Daoy (cell line): ENCODE data around the gene TNP2. TPM values are rescaled to one million over a fixed set of nuclear protein-coding genes. Genes with fewer than 3 reads are reported as not detected.

Experiments used
- DNase-seq: peaks from one replicate; pipeline ENCODE4 v3.0.0-alpha.2; 2015; ENCODE audit warnings: low read depth
- total RNA-seq: library from RNA; depleted of rRNA; stranded (reverse); fragments of >200 nt; shearing (Covaris generic); gene quantifications from 2 replicates; pipeline ENCODE4 v1.2.3, GENCODE V29; 2014

The TNP2 gene
- total RNA-seq, 1 experiment from 2014 or later = not detected

DNA sequence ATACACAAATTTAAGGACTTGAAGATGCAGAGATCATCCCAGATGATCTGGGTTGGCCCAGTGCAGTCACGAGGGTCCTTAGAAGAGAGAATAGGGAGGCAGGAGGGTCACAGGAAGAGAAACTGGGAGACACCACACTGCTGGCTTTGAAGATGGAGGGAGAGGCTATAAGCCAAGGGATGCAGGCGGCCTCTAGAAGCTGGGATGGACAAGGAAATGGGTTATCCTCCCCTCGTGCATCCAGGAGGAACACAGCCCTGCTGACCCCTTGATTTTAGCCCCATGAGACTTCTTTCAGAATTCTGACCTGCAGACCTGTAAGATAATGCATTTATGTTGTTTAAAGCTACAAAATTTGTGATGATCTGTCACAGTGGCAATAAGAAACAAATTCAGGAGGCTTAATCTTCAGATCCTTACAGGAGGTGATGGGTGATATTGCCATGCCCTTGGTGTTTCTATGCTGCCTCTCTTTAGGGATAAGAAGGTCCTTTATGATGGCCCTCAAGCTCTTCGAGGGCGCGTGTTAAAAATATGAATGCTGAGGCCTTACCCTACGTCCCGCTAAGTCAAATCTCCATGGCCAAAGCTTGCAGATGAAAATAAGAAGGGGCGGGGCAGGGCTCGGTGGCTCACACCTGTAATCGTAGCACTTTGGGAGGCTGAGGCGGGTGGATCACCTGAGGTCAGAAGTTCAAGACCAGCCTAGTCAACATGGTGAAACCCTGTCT, 8.6 kb upstream of the TNP2 start:
- DNase-seq = no peak

DNA sequence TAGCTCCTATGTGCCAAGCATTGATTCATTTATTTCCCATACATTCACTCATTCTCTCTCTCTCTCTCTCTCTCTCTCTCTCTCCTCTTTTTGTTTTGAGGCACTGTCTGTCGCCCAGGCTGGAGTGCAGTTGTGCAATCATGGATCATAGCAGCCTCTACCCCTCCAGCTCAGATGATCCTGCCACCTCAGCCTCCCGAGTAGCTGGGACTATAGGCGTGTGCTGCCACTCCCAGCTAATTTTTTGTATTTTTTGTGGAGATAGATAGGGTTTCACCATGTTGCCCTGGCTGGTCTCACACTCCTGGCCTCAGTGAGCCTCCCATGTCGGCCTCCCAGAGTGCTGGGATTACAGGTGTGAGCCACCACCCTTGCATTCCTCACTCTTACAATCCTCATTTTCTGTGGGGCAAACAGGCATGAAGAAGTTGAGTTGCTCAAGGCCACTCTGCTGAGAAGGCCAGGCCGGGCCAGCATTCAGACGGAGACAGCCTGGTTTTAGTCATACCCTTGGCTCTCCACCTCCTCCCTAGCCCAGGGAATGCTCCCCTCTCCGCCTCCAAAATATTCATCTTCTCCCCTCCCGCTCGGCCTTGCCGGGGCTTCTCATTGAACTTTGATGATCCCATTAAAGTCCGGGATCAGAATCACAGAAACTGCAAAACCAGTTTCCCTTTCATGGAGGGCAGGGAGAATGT, 7.9 kb upstream of the TNP2 start:
- DNase-seq = no peak

- DNase-seq = no peak
These were observed 7.2 kb upstream of the TNP2 start, which contains the start of gene PRM2 for GRCh38 chr16:11276143-11276895. PRM2 (minus strand) TSS chr16:11276480; CDS start chr16:11276370, 110 bp downstream.

- DNase-seq = no peak
These were observed 5.8 kb upstream of the TNP2 start for GRCh38 chr16:11274964-11275363.

DNA sequence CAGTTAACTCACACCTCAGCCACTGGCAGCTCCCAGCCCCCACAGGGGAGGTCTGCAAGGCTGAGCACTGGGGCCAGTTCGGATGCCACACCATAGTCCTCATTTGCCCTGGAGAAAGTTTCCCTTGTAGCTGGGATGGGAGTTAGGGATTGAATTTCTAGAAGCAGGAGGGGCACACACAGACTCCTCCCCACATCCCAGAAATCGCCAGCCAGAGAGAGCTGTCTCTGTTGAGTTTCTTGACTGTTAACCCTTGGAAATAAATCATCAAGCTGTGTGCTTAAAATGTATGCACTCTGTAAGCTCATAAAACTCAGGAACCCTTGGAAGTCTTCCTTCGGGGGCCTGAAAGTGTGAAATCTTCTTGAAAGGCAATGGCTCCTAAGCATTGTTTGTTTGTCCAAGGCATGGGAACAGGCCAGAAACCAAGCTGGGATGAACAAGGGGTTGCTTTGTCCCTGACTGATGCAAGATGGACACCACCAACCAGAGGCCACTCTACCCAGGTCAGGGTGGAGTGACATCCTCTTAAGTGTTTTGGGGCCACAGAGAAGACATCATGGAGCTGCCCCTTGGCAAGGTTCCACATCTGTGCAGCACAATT, 4.7 kb upstream of the TNP2 start:
- DNase-seq = no peak

DNA sequence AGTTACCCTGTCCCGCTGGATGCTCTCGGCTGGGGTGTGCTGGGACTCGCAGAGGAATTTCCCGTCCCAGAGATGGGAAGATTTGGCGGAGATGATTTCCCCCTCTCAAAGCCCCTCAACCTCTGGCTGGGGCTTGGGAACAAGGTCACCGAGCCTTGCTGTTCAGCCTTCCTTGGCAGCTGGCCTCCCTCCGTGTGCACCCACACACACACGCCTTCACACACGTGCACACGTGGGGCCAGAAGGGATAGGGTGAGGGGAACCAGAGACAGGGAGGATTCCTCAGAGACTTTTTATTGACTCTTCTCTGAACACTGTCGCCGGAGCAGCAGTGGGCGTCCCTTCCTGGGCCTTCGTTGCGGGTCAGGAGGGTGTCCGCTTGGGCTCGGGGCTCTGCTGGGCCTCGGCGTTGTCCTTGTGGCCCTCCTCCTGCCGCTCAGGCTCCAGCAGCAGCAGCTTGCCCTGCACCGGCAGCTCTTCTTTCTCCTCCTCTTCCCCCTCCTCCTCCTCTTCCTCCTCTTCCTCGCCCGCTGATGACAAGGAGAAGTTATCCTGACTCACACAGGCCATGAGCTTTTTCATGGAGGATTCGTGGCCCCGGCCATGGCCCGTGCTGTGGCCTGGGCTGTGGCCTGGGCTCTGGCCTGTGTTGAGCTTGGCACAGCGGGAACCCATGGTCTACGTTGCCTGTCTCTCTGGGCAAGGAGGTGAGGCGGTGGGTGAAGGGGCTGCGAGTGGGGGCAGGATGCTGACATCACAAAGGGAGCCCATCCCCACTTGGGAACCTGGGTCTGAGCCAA, 4.0 kb upstream of the TNP2 start, which contains the start of gene PRM3:
TSS of gene PRM3 (minus strand) at position 709 of the 800 bp plus-strand sequence. CDS start at position 675, 34 bp downstream.
- no peak for DNase-seq

GRCh38 chr16:11272484-11272883, 3.4 kb upstream of the TNP2 start:
- no peak for DNase-seq

GRCh38 chr16:11271610-11272009, 2.5 kb upstream of the TNP2 start:
- DNase-seq = no peak

DNA sequence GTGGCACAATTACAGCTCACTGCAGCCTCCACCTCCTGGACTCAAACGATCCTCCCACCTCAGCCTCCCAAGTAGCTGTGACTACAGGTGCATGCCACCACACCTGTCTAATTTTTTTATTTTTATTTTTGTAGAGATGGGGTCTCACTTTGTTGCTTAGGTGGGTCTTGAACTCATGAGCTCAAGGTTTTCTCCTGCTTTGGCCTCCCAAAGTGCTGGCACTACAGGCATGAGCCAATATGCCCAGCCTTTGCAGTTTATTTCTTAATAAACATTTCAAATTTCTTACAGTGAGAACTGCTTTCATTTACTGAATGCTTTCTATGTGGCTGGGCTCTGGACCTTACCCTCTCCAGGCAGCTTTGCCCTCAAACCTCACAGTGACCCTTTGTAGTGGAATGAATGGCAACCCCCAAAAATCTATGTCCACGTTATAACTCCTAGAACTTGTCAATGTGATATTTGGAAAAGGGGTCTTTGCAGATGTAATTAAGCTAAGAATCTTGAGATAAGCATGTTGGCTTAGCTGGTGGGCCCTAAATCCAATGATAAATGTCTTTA, 1.6 kb upstream of the TNP2 start:
- DNase-seq = no peak

GRCh38 chr16:11265124-11265523, 4.0 kb downstream of the TNP2 start:
- DNase-seq = no peak

DNA sequence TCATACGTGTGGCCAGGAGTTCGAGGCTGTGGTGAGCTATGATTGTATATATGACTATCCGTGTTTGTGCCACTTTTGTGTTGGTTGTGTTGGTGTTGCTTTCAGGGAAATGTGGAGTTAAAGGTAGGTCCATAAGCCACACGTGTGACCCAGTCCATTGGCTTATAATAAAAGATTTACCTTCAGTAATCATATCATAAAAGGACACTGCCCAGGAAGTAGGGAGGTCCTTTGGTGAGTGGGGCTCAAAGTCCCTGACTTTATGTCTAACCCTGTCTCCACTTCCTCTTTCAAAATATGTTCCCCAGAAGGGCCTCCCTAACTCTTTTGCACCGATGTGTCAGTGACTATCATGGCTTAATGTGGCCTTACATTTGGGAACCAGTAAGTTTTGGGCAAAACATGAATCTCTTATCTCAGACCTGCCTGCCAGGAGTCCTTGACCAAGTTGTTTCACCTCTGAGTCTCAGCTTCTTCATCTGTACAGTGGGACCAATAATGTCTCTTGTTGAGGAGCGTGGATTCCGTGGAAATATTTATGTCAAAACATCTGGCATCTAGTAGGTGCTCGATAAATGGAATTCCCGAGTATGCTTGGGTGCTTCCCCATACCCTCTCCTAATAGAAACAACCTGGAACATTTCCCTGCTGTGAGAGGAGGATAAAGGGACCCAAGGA, 4.8 kb downstream of the TNP2 start:
- no peak for DNase-seq

- no peak for DNase-seq
These were observed 5.4 kb downstream of the TNP2 start for GRCh38 chr16:11263737-11264136.

DNA sequence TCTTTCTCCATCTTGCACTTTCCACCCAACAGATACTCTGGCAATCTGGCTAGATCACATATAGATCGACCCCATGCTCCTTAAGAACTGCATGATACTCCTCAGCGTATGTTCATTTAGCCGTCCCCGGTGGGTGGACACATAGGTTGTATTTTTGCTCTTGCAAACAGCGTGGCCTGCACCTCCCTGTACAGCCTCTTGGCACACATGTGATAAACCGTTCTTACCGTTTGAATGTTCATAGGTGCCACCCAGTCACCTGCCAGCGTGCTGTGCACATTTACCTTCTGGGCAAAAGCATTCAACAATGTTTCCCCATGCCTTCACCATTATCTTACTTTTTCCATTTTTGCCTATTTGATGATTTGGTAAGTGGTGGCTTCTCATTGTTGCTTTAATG, 6.2 kb downstream of the TNP2 start:
- DNase-seq = no peak

- no peak for DNase-seq
These were observed 8.5 kb downstream of the TNP2 start for GRCh38 chr16:11260596-11260966.

GRCh38 chr16:11259655-11260595, 9.2 kb downstream of the TNP2 start:
- DNase-seq = no peak

DNA sequence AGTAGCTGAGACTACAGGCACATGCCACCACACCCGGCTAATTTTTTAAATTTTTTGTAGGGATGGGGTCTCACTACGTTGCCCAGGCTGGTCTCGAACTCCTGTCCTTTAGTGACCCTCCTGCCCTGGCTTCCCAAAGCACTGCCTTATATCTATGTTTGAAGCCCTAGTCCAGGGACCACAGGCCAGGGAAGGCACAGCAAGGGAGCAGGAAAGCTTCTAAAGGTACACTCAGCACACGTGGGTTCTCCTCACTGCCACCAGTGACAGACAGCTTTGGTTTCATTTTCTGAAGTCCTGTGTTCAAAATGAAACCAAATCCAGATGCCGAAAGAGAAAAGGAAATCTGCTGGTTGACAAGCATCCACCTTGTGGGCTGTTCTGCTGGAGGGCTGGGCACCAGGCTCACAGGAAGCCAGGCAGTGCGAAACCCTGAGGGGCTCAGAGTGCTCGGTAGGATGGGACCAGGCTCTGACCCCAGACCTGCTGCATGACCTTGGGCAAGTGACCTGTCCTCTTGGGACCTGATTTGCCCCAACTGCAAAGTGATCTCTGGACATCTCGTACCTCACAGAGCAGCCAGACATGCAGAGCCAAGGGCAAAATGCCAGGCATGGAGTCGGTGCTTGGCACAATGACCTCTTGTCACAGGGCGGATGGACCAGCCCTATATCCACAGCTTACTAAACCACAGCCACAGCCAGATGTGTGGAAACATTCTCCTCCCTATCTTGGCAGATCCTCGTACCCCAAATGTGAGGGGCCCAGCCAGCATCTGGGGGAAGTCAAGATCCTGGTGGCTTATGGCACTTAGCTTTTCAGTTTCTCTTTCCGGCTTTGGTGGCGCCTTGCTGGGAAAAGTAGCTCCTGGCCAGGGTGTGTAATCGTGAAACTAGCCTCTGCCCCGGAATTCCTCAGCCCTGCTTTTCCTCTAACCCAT, 10.3 kb downstream of the TNP2 start:
- no peak for DNase-seq

GRCh38 chr16:11257131-11257938, 11.8 kb downstream of the TNP2 start:
- peak; percentile 82 for DNase-seq
